H9 (cell line): ENCODE measurements around the gene MTFP1. TPM values are rescaled to one million over a fixed set of nuclear protein-coding genes. Genes with fewer than 3 reads are reported as not detected.

Experiments
- DNase-seq: peaks from one replicate; pipeline ENCODE4 v3.0.0-alpha.2; 2017
- H2AFZ ChIP-seq: one replicate; pipeline ENCODE4 v1.6.1; 2013; ENCODE audit warnings: mild to moderate bottlenecking, low read length, control low read depth, moderate library complexity
- H2AK5ac ChIP-seq: 2 replicates; pipeline ENCODE4 v1.6.1; 2013; ENCODE audit warnings: low read length, control low read depth, mixed read lengths; ENCODE audit not compliant: insufficient read length
- H2BK120ac ChIP-seq: one replicate; pipeline ENCODE4 v1.6.1; 2013; ENCODE audit warnings: low read depth, mild to moderate bottlenecking, low read length, control low read depth, inconsistent platforms; ENCODE audit not compliant: poor library complexity, severe bottlenecking
- H2BK12ac ChIP-seq: 2 replicates; pipeline ENCODE4 v1.6.1; 2013; ENCODE audit warnings: low read length, control low read depth, mixed read lengths, low read depth; ENCODE audit not compliant: insufficient read length
- H2BK15ac ChIP-seq: 2 replicates; pipeline ENCODE4 v1.6.1; 2013; ENCODE audit warnings: low read depth, low read length, control low read depth
- H2BK20ac ChIP-seq: one replicate; pipeline ENCODE4 v1.6.1; 2013; ENCODE audit warnings: low read depth, mild to moderate bottlenecking, low read length, control low read depth, inconsistent platforms; ENCODE audit not compliant: poor library complexity, severe bottlenecking
- H2BK5ac ChIP-seq: 2 replicates; pipeline ENCODE4 v1.6.1; 2013; ENCODE audit warnings: low read length, control low read depth, mixed read lengths; ENCODE audit not compliant: insufficient read length
- H3K14ac ChIP-seq: 2 replicates; pipeline ENCODE4 v1.6.1; 2013; ENCODE audit warnings: low read length, control low read depth; ENCODE audit not compliant: insufficient read depth
- H3K18ac ChIP-seq: 2 replicates; pipeline ENCODE4 v1.6.1; 2013; ENCODE audit warnings: low read depth, mild to moderate bottlenecking, mixed read lengths, low read length, control low read depth; ENCODE audit not compliant: insufficient read length
- H3K23ac ChIP-seq: 2 replicates; pipeline ENCODE4 v1.6.1; 2013; ENCODE audit warnings: low read length, control low read depth, mixed read lengths, low read depth; ENCODE audit not compliant: insufficient read length
- H3K23me2 ChIP-seq: 2 replicates; pipeline ENCODE4 v1.6.1; 2013; ENCODE audit warnings: low read depth, mild to moderate bottlenecking, mixed read lengths, low read length, control low read depth; ENCODE audit not compliant: insufficient read length, poor library complexity, severe bottlenecking
- H3K27ac ChIP-seq: 2 replicates; pipeline ENCODE4 v1.5.1; 2013; ENCODE audit warnings: low read length, control low read depth, mixed read lengths, low read depth; ENCODE audit not compliant: insufficient read length
- H3K27me3 ChIP-seq: 2 replicates; pipeline ENCODE4 v1.6.1; 2013; ENCODE audit warnings: low read length, control low read depth, inconsistent platforms; ENCODE audit not compliant: insufficient read depth
- H3K4ac ChIP-seq: 2 replicates; pipeline ENCODE4 v1.6.1; 2013; ENCODE audit warnings: low read depth, mild to moderate bottlenecking, control low read depth, inconsistent platforms, low read length, moderate library complexity
- H3K4me1 ChIP-seq: 2 replicates; pipeline ENCODE4 v1.6.1; 2013; ENCODE audit warnings: low read length, control low read depth, inconsistent platforms; ENCODE audit not compliant: insufficient read depth
- H3K4me2 ChIP-seq: 2 replicates; pipeline ENCODE4 v1.6.1; 2013; ENCODE audit warnings: low read length, control low read depth, mixed read lengths; ENCODE audit not compliant: insufficient read length, insufficient read depth
- H3K56ac ChIP-seq: 2 replicates; pipeline ENCODE4 v1.6.1; 2013; ENCODE audit warnings: low read depth, mild to moderate bottlenecking, mixed read lengths, low read length, control low read depth; ENCODE audit not compliant: insufficient read length
- H3K79me1 ChIP-seq: 2 replicates; pipeline ENCODE4 v1.6.1; 2013; ENCODE audit warnings: low read depth, mild to moderate bottlenecking, moderate library complexity, low read length, control low read depth, inconsistent platforms; ENCODE audit not compliant: insufficient read depth, poor library complexity, severe bottlenecking
- H3K79me2 ChIP-seq: 2 replicates; pipeline ENCODE4 v1.6.1; 2013; ENCODE audit warnings: low read length, control low read depth, inconsistent platforms; ENCODE audit not compliant: insufficient read depth
- H3K9ac ChIP-seq: 2 replicates; pipeline ENCODE4 v1.6.1; 2013; ENCODE audit warnings: low read length, control low read depth, mixed read lengths; ENCODE audit not compliant: insufficient read length; ENCODE audit errors: extremely low read depth
- H3K9me3 ChIP-seq: one replicate; pipeline ENCODE4 v1.6.1; 2013; ENCODE audit warnings: low read depth, low read length, inconsistent platforms; ENCODE audit not compliant: control insufficient read depth
- H3T11ph ChIP-seq: one replicate; pipeline ENCODE4 v1.6.1; 2013; ENCODE audit warnings: mild to moderate bottlenecking, low read length, control low read depth, inconsistent platforms
- H4K20me1 ChIP-seq: one replicate; pipeline ENCODE4 v1.6.1; 2013; ENCODE audit not compliant: control insufficient read depth, insufficient read length, insufficient read depth
- H4K5ac ChIP-seq: 2 replicates; pipeline ENCODE4 v1.6.1; 2013; ENCODE audit warnings: low read depth, mild to moderate bottlenecking, mixed read lengths, low read length, control low read depth; ENCODE audit not compliant: insufficient read length
- H4K8ac ChIP-seq: replicated peaks from 2 replicates; pipeline ENCODE4 v1.6.1; 2013; ENCODE audit warnings: low read length, control low read depth, mixed read lengths, low read depth; ENCODE audit not compliant: insufficient read length
- H4K91ac ChIP-seq: 2 replicates; pipeline ENCODE4 v1.6.1; 2013; ENCODE audit warnings: low read depth, mild to moderate bottlenecking, moderate library complexity, mixed read lengths, low read length, control low read depth; ENCODE audit not compliant: insufficient read length
- H3K27ac Mint-ChIP-seq, 3 experiments: 2 replicates in 2 of 3; 3 replicates in 1 of 3; pipeline ENCODE4 v1.8.0; 2020 to 2021; ENCODE audit warnings: mixed read lengths in 3 of 3, mild to moderate bottlenecking in 1 of 3, moderate library complexity in 1 of 3
- H3K27me3 Mint-ChIP-seq: 2 replicates; pipeline ENCODE4 v1.8.0; 2021; ENCODE audit warnings: low read depth, mild to moderate bottlenecking, moderate library complexity, mixed read lengths
- H3K36me3 Mint-ChIP-seq, 3 experiments: 2 replicates in 2 of 3; 3 replicates in 1 of 3; pipeline ENCODE4 v1.8.0; 2020 to 2021; ENCODE audit warnings: low read depth in 3 of 3, mixed read lengths in 3 of 3; ENCODE audit not compliant: insufficient read depth in 1 of 3
- H3K4me1 Mint-ChIP-seq, 2 experiments: 2 replicates each; pipeline ENCODE4 v1.8.0; 2020; ENCODE audit warnings: mixed read lengths in 2 of 2
- H3K4me3 Mint-ChIP-seq, 2 experiments: 2 replicates in 1 of 2; 3 replicates in 1 of 2; pipeline ENCODE4 v1.8.0; 2020 to 2021; ENCODE audit warnings: mild to moderate bottlenecking in 2 of 2, mixed read lengths in 2 of 2, moderate library complexity in 1 of 2
- H3K9me3 Mint-ChIP-seq, 2 experiments: 2 replicates in 1 of 2; 3 replicates in 1 of 2; pipeline ENCODE4 v1.8.0; 2020; ENCODE audit warnings: mild to moderate bottlenecking in 2 of 2, mixed read lengths in 2 of 2, moderate library complexity in 1 of 2
- WGBS: extraction: QIAGEN DNeasy Blood & Tissue Kit; methylation state at CpG from one replicate; pipeline ENCODE4 v1.1.7; 2013; ENCODE audit warnings: missing lambda C conversion rate, low lambda C conversion rate, mixed read lengths; ENCODE audit not compliant: insufficient read length; ENCODE audit errors: extremely low coverage; 5-methylcytosine and 5-hydroxymethylcytosine counted together
- total RNA-seq: library from RNA; stranded (reverse); gene quantifications from 2 replicates; pipeline ENCODE4 v1.2.1, GENCODE V29; 2021
- TF ChIP-seq, protein P1 (sequence below): fragments of 200-600 bp; sonication (generic); conservative IDR thresholded peaks from 3 replicates; pipeline ENCODE4 v1.8.0; 2021; ENCODE audit warnings: antibody characterized with exemption, mild to moderate bottlenecking

MTFP1 gene
- total RNA-seq, 1 experiment from 2014 or later: 46.8 TPM

DNA sequence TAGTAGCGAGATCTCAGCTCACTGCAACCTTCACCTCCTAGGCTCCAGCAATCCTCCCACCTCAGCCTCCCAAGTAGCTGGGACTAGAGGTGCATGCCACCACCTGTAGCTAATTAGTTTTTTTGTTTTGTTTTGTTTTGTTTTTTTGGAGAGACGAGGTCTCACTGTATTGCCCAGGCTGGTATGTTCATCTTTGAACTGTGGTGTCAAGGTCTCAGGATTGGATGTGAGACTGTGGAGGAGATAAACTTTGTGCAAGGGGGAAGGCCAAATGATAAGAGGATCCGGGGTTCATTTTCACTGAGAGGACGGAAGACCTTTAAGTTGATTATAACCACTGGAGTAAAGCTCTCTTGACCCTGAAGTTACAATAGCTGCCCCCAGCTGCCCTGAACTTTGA lies 19.8 kb upstream of the MTFP1 start:
- TF ChIP-seq, protein P1, sequence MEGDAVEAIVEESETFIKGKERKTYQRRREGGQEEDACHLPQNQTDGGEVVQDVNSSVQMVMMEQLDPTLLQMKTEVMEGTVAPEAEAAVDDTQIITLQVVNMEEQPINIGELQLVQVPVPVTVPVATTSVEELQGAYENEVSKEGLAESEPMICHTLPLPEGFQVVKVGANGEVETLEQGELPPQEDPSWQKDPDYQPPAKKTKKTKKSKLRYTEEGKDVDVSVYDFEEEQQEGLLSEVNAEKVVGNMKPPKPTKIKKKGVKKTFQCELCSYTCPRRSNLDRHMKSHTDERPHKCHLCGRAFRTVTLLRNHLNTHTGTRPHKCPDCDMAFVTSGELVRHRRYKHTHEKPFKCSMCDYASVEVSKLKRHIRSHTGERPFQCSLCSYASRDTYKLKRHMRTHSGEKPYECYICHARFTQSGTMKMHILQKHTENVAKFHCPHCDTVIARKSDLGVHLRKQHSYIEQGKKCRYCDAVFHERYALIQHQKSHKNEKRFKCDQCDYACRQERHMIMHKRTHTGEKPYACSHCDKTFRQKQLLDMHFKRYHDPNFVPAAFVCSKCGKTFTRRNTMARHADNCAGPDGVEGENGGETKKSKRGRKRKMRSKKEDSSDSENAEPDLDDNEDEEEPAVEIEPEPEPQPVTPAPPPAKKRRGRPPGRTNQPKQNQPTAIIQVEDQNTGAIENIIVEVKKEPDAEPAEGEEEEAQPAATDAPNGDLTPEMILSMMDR: no peak
- Histone ChIP-seq H3K27ac (no peak overlapping the region), H3K79me2 (no peaks in the 10 kb centered on the region), H3K4me1 (no peaks in the 10 kb centered on the region; the same call in 1 of the 2 replicates), H3K4me2 (no peak overlapping the region), H2BK20ac (no peak overlapping the region), H3K4ac (no peak overlapping the region), H3K27me3 (no peaks in the 10 kb centered on the region), H3T11ph (no peak overlapping the region), H3K14ac (no peak overlapping the region), H3K9ac (no peak overlapping the region), H3K23me2 (no peaks in the 10 kb centered on the region), H4K20me1 (no peaks in the 10 kb centered on the region), H2BK15ac (no peak overlapping the region), H2BK5ac (no peak overlapping the region), H4K91ac (no peak overlapping the region), H3K23ac (no peak overlapping the region), H3K9me3 (no peaks in the 10 kb centered on the region), H4K5ac (no peak overlapping the region), H3K18ac (no peak overlapping the region), H2AK5ac (no peak overlapping the region), H3K56ac (no peak overlapping the region), H4K8ac (no peak overlapping the region), H3K79me1 (no peaks in the 10 kb centered on the region), H2BK12ac (no peak overlapping the region), H2BK120ac (no peak overlapping the region), H2AFZ (no peak overlapping the region)
- H3K36me3 Mint-ChIP-seq: peaks cover 2 to 46% (median 16%) of the 10 kb centered on the region in 3 experiments; a peak in 6 of 7 replicates
- no peak for DNase-seq
- H3K4me3 Mint-ChIP-seq: no peak overlapping the region
- H3K27me3 Mint-ChIP-seq: no peaks in the 10 kb centered on the region
- no CpG with 5 or more reads among the region's 4 CpGs for WGBS
- peak overlapping the region in 1 of 3 experiments; percentile 29; a peak in 1 of 7 replicates for H3K27ac Mint-ChIP-seq
- H3K4me1 Mint-ChIP-seq: peaks cover 10 to 12% of the 10 kb centered on the region in 2 experiments
- no peaks in the 10 kb centered on the region; a peak in 1 of 5 replicates for H3K9me3 Mint-ChIP-seq
